Sigmoid colon (tissue), 7 donors: Measurements from ENCODE around the gene CACNA1A. TPM values are rescaled to one million over a fixed set of nuclear protein-coding genes. Genes with fewer than 3 reads are reported as not detected.

Experiments
- DNase-seq: peaks from one replicate; pipeline ENCODE4 v3.0.0-alpha.2; 2019
- H3K27ac ChIP-seq, 4 donors: fragments of 200-600 bp; sonication (generic); one replicate each; pipeline ENCODE4 v1.5.1; 2016 to 2019; ENCODE audit warnings: mild to moderate bottlenecking in 1 of 4
- H3K27me3 ChIP-seq, 3 donors: fragments of 200-600 bp; sonication (generic); one replicate each; pipeline ENCODE4 v1.5.1; 2019; ENCODE audit warnings: mild to moderate bottlenecking in 1 of 3
- H3K36me3 ChIP-seq, 4 donors: fragments of 200-600 bp; sonication (generic); one replicate each; pipeline ENCODE4 v1.5.1; 2016 to 2019
- H3K4me1 ChIP-seq, 4 donors: fragments of 200-600 bp; sonication (generic); one replicate each; pipeline ENCODE4 v1.5.1; 2017 to 2019
- H3K4me3 ChIP-seq, 4 donors: fragments of 200-600 bp; sonication (generic); one replicate each; pipeline ENCODE4 v1.5.1; 2017 to 2019; ENCODE audit warnings: mild to moderate bottlenecking in 2 of 4, moderate library complexity in 1 of 4
- H3K9me3 ChIP-seq, 4 donors: fragments of 200-600 bp in 3 of 4; sonication (generic) in 3 of 4; one replicate each; pipeline versions ENCODE4 v1.5.1 to v1.6.1; 2013 to 2019
- CTCF ChIP-seq, 4 experiments: fragments of 450-650 bp in 3 of 4; fragments of 200-600 bp in 1 of 4; IDR thresholded peaks; one replicate each; pipeline ENCODE4 v1.5.1; 2016 to 2019; ENCODE audit warnings: antibody characterized with exemption in 4 of 4, mild to moderate bottlenecking in 3 of 4, moderate library complexity in 2 of 4
- EP300 ChIP-seq, 4 donors: sonication (generic); formaldehyde crosslinking; IDR thresholded peaks; one replicate each; pipeline ENCODE4 v1.6.1; 2017; ENCODE audit warnings: antibody characterized with exemption in 4 of 4
- POLR2A ChIP-seq, 2 donors: fragments of 450-650 bp; IDR thresholded peaks; one replicate each; pipeline ENCODE4 v1.6.1; 2016; ENCODE audit warnings: antibody characterized with exemption in 2 of 2, mild to moderate bottlenecking in 2 of 2, moderate library complexity in 2 of 2
- POLR2AphosphoS5 ChIP-seq, 4 donors: sonication (generic); formaldehyde crosslinking; IDR thresholded peaks; one replicate each; pipeline ENCODE4 v1.6.1; 2017; ENCODE audit warnings: antibody characterized with exemption in 4 of 4
- WGBS, 2 donors: extraction: QIAGEN DNeasy Blood & Tissue Kit; methylation state at CpG; one replicate each; pipeline ENCODE4 v1.1.7; 2013; 5-methylcytosine and 5-hydroxymethylcytosine counted together
- intact Hi-C: fragments of 100-400 bp; cut with DNase I; formaldehyde crosslinking; loops from one replicate; pipeline ENCODE4 v1.15.1; 2023
- polyA plus RNA-seq, 3 donors: library from polyadenylated mRNA; stranded (reverse); fragments of 200-250 nt; gene quantifications; one replicate each; pipeline ENCODE4 v1.2.3, GENCODE V29; 2013
- total RNA-seq, 4 donors: library from RNA; depleted of rRNA; stranded (reverse); fragments of >200 nt; gene quantifications; one replicate each; pipeline ENCODE4 v1.1.0, GENCODE V29; 2016
- donor health status: healthy with polysubstance abuse.
- donor health status: Bipolar disorder and iron deficiency.
- donor health status: healthy.

The CACNA1A gene
- total and polyA plus RNA-seq, 7 donors = 0.14 to 3.6 (median 1.6) TPM; not detected in 1

GRCh38 chr19:13376537-13376936 is 129.7 kb downstream of the CACNA1A start:
- H3K9me3 ChIP-seq = peaks cover 0 to 10% (median 3%) of the 10 kb centered on the region in 4 donors
- intact Hi-C loops = no loop called here
- no peak overlapping the region for H3K4me3 ChIP-seq
- no peaks in the 10 kb centered on the region for H3K4me1 ChIP-seq
- no peaks in the 10 kb centered on the region for H3K27me3 ChIP-seq
- no peaks in the 10 kb centered on the region for H3K36me3 ChIP-seq
- no peak overlapping the region for H3K27ac ChIP-seq
- no peak for DNase-seq
- TF ChIP-seq POLR2AphosphoS5 (IDR thresholded peaks at IDR 0.05) = no peak
- TF ChIP-seq CTCF (IDR thresholded peaks at IDR 0.05) = no peak
- TF ChIP-seq EP300 (IDR thresholded peaks at IDR 0.05) = no peak
- TF ChIP-seq POLR2A (IDR thresholded peaks at IDR 0.05) = no peak

- intact Hi-C loops = no loop called here
- Histone ChIP-seq H3K9me3 (peaks cover 0 to 10% (median 3%) of the 10 kb centered on the region in 4 donors), H3K27ac (no peak overlapping the region), H3K27me3 (no peaks in the 10 kb centered on the region), H3K4me3 (no peak overlapping the region), H3K4me1 (no peaks in the 10 kb centered on the region), H3K36me3 (no peaks in the 10 kb centered on the region)
- DNase-seq = no peak
- 76 to 81% methylated on average over 3 of the region's 3 CpGs for WGBS, 2 donors
- no peak for TF ChIP-seq EP300 (IDR thresholded peaks at IDR 0.05)
- TF ChIP-seq CTCF (IDR thresholded peaks at IDR 0.05) = no peak
- no peak for TF ChIP-seq POLR2A (IDR thresholded peaks at IDR 0.05)
- TF ChIP-seq POLR2AphosphoS5 (IDR thresholded peaks at IDR 0.05) = no peak
Observed at GRCh38 chr19:13373599-13373998, 132.7 kb downstream of the CACNA1A start.

GRCh38 chr19:13370948-13371347 is 135.3 kb downstream of the CACNA1A start:
- H3K9me3 ChIP-seq = peaks cover 0 to 9% (median under 1%) of the 10 kb centered on the region in 4 donors
- no peak overlapping the region for H3K27ac ChIP-seq
- TF ChIP-seq EP300 (IDR thresholded peaks at IDR 0.05) = no peak
- TF ChIP-seq CTCF (IDR thresholded peaks at IDR 0.05) = no peak
- TF ChIP-seq POLR2AphosphoS5 (IDR thresholded peaks at IDR 0.05) = no peak
- TF ChIP-seq POLR2A (IDR thresholded peaks at IDR 0.05) = no peak
- DNase-seq = no peak
- no peak overlapping the region for H3K4me3 ChIP-seq
- H3K27me3 ChIP-seq = no peaks in the 10 kb centered on the region
- H3K4me1 ChIP-seq = no peaks in the 10 kb centered on the region
- intact Hi-C loops = no loop called here
- WGBS, 2 donors = 87 to 89% methylated on average over 5 of the region's 5 CpGs
- H3K36me3 ChIP-seq = no peaks in the 10 kb centered on the region

GRCh38 chr19:13366529-13367143 is 139.6 kb downstream of the CACNA1A start:
- peaks cover 0 to 9% (median 0%) of the 10 kb centered on the region in 3 donors for H3K27me3 ChIP-seq
- no peaks in the 10 kb centered on the region for H3K36me3 ChIP-seq
- no peak for DNase-seq
- H3K27ac ChIP-seq = no peak overlapping the region
- H3K9me3 ChIP-seq = no peaks in the 10 kb centered on the region
- intact Hi-C loops = no loop called here
- no peaks in the 10 kb centered on the region for H3K4me1 ChIP-seq
- WGBS, 2 donors = 78 to 81% methylated on average over 13 of the region's 13 CpGs
- no peak for TF ChIP-seq CTCF (IDR thresholded peaks at IDR 0.05)
- no peak for TF ChIP-seq POLR2A (IDR thresholded peaks at IDR 0.05)
- TF ChIP-seq EP300 (IDR thresholded peaks at IDR 0.05) = no peak
- no peak for TF ChIP-seq POLR2AphosphoS5 (IDR thresholded peaks at IDR 0.05)
- no peak overlapping the region for H3K4me3 ChIP-seq

GRCh38 chr19:13363954-13364353 is 142.3 kb downstream of the CACNA1A start:
- H3K36me3 ChIP-seq = no peaks in the 10 kb centered on the region
- H3K9me3 ChIP-seq = peaks cover 3 to 6% (median 4%) of the 10 kb centered on the region in 4 donors
- no peak for DNase-seq
- H3K27ac ChIP-seq = no peak overlapping the region
- H3K4me1 ChIP-seq = no peaks in the 10 kb centered on the region
- intact Hi-C loops = no loop called here
- H3K27me3 ChIP-seq = peaks cover 0 to 14% (median 0%) of the 10 kb centered on the region in 3 donors
- 54 to 65% methylated on average over 5 of the region's 5 CpGs for WGBS, 2 donors
- TF ChIP-seq POLR2A (IDR thresholded peaks at IDR 0.05) (no peak), POLR2AphosphoS5 (IDR thresholded peaks at IDR 0.05) (no peak), CTCF (IDR thresholded peaks at IDR 0.05) (no peak), EP300 (IDR thresholded peaks at IDR 0.05) (no peak)
- no peak overlapping the region for H3K4me3 ChIP-seq
